ENCODE measurements around the gene CRYZ. TPM values are rescaled to one million over a fixed set of nuclear protein-coding genes. Genes with fewer than 3 reads are reported as not detected.

CRYZ gene
- total and polyA plus RNA-seq, 9 donors = 24.0 to 75.8 (median 26.3) TPM

DNA sequence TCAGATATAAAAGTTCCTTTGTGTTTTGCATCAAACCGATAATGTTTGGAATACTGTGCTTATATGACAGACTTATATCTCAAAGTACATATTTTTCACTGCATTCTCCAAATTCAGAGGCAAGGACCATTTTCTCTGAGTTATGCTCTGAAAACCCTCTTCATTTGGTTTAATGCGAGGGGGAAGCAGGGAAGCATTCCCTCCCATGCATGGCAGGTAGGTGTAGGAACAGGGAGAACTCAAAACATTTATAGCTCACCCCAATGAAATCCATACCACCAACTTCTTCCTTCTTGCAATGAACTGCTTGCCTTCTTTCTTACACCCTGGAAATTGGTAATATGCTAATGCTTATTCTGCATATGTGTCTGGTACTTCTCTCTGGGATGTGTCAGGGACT lies 48.5 kb downstream of the CRYZ start:
- no peaks in the 10 kb centered on the region for H3K36me3 ChIP-seq
- DNase-seq = no peak
- H3K4me1 ChIP-seq (ENCODE audit: insufficient read depth) = no peaks in the 10 kb centered on the region
- H3K4me3 ChIP-seq = no peak overlapping the region
- 89 to 93% (median 93%) methylated on average over 2 of the region's 2 CpGs for WGBS, 3 donors
- intact Hi-C loops (cut with DNase I) = no loop called here
- no peaks in the 10 kb centered on the region for H3K9me3 ChIP-seq
- no peak overlapping the region for H3K27ac ChIP-seq
- no peaks in the 10 kb centered on the region for H3K27me3 ChIP-seq
- TF ChIP-seq POLR2A (IDR thresholded peaks at IDR 0.05) = no peak
- TF ChIP-seq, protein P1, sequence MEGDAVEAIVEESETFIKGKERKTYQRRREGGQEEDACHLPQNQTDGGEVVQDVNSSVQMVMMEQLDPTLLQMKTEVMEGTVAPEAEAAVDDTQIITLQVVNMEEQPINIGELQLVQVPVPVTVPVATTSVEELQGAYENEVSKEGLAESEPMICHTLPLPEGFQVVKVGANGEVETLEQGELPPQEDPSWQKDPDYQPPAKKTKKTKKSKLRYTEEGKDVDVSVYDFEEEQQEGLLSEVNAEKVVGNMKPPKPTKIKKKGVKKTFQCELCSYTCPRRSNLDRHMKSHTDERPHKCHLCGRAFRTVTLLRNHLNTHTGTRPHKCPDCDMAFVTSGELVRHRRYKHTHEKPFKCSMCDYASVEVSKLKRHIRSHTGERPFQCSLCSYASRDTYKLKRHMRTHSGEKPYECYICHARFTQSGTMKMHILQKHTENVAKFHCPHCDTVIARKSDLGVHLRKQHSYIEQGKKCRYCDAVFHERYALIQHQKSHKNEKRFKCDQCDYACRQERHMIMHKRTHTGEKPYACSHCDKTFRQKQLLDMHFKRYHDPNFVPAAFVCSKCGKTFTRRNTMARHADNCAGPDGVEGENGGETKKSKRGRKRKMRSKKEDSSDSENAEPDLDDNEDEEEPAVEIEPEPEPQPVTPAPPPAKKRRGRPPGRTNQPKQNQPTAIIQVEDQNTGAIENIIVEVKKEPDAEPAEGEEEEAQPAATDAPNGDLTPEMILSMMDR (IDR thresholded peaks at IDR 0.05) = no peak
- TF ChIP-seq EP300 (IDR thresholded peaks at IDR 0.05) = no peak

DNA sequence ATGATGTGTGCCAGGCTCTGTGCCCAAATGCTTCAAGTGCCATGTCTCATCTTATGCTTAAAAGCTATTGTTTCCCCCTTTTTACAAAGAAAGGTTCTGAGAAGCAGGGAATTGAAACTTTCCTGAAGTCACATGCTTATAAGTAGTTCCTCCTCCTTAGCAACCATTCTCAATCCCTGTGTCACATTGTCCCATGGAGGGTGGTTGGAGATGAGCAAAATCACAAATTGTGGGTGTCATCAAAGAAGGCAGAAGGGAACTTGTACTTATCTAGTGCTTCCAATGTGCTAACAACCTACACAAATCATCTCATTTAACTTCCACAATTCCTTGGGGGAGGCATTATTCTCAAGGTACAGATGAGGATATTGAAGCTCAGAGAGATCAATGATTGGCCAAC lies 49.2 kb downstream of the CRYZ start:
- TF ChIP-seq EP300 (IDR thresholded peaks at IDR 0.05) (no peak), POLR2A (IDR thresholded peaks at IDR 0.05) (no peak)
- TF ChIP-seq, protein P1 (IDR thresholded peaks at IDR 0.05) = no peak
- no peaks in the 10 kb centered on the region for H3K9me3 ChIP-seq

DNA sequence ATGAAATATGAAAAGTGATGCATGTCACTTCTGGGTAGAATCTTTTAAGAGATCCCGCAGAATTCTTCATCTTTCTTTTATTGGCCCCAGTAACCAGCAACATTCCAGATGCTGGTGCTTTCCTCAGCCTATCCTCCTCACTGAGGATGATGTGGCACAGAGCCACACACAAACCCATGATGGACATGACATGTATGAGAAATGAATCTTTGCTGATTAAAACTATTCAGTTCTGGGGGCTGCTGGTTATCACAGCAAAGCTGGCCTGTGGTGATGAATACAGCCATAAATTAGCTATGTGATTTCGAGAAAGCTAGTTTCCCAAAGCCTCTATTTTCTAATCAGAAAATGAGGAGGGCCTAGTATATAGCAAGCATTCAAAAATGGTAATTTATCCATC lies 51.0 kb downstream of the CRYZ start:
- DNase-seq = no peak
- Histone ChIP-seq H3K4me1 (ENCODE audit: insufficient read depth) (no peaks in the 10 kb centered on the region), H3K27ac (no peak overlapping the region), H3K27me3 (no peaks in the 10 kb centered on the region), H3K36me3 (no peaks in the 10 kb centered on the region), H3K9me3 (no peaks in the 10 kb centered on the region), H3K4me3 (no peak overlapping the region)
- TF ChIP-seq EP300 (IDR thresholded peaks at IDR 0.05) = no peak
- TF ChIP-seq, protein P1 (IDR thresholded peaks at IDR 0.05) = no peak
- TF ChIP-seq POLR2A (IDR thresholded peaks at IDR 0.05) = no peak
- WGBS, 3 donors = 51 to 71% (median 71%) methylated on average over 2 of the region's 2 CpGs
- intact Hi-C loops (cut with DNase I) = no loop called here

More for the DNA sequence above, 49.2 kb downstream of the CRYZ start:
- H3K36me3 ChIP-seq = no peaks in the 10 kb centered on the region
- no peaks in the 10 kb centered on the region for H3K4me1 ChIP-seq (ENCODE audit: insufficient read depth)
- no peak overlapping the region for H3K27ac ChIP-seq
- no peak overlapping the region for H3K4me3 ChIP-seq
- intact Hi-C loops (cut with DNase I) = no loop called here
- DNase-seq = no peak
- H3K27me3 ChIP-seq = no peaks in the 10 kb centered on the region

DNA sequence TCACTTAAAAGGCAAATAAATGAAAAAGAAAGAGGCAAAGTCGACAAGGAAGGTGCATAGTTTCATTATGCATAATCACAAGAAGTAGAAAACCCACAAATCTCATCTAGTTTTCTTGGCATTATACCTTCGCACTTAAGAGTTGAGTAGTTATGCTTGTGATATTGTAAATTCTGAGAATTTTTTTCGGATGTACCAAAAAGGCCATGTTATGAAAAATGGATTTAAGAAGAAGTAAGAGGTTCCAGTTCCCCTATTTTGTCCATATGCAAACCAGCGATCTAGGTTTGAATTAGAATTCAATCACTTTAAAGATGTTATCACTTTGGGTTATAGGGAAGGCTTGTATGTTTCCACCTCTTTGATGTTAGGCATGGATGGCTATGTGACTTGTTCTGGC lies 51.4 kb downstream of the CRYZ start:
- TF ChIP-seq, protein P1 (IDR thresholded peaks at IDR 0.05) = no peak
- TF ChIP-seq POLR2A (IDR thresholded peaks at IDR 0.05) = no peak
- no peak for TF ChIP-seq EP300 (IDR thresholded peaks at IDR 0.05)
- no peaks in the 10 kb centered on the region for H3K9me3 ChIP-seq
- no peak for DNase-seq
- no peak overlapping the region for H3K27ac ChIP-seq
- H3K4me3 ChIP-seq = no peak overlapping the region
- H3K4me1 ChIP-seq (ENCODE audit: insufficient read depth) = no peaks in the 10 kb centered on the region
- no peaks in the 10 kb centered on the region for H3K36me3 ChIP-seq
- no peaks in the 10 kb centered on the region for H3K27me3 ChIP-seq
- intact Hi-C loops (cut with DNase I) = no loop called here
- WGBS, 3 donors = 87 to 95% (median 90%) methylated on average over 4 of the region's 4 CpGs

DNA sequence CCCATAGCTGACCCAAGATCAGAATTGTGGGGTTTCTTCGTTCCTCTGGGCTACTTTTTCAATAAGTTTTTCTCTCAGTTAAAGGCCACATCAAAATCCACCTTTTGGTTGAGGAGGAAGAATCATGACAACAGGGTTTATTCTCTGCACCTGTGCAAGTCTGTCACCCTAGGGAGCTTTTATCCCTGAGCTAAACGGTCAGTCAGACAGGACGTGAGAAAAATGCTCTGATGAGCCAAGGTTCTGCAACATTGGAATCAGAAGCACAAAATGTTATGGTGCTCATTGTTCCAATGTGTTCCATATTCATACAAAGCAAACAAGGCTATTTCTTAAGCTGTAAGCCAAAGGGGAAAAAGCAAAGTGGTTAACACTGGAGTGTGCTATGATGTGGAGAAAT lies 51.8 kb downstream of the CRYZ start:
- intact Hi-C loops (cut with DNase I) = no loop called here
- no peak overlapping the region for H3K27ac ChIP-seq
- 12 to 28% (median 17%) methylated on average over 3 of the region's 3 CpGs for WGBS, 3 donors

More for the DNA sequence above, 51.8 kb downstream of the CRYZ start:
- Histone ChIP-seq H3K36me3 (no peaks in the 10 kb centered on the region), H3K27me3 (no peaks in the 10 kb centered on the region), H3K4me3 (no peak overlapping the region), H3K4me1 (ENCODE audit: insufficient read depth) (no peaks in the 10 kb centered on the region), H3K9me3 (no peaks in the 10 kb centered on the region)
- TF ChIP-seq, protein P1 (IDR thresholded peaks at IDR 0.05) = no peak
- TF ChIP-seq EP300 (IDR thresholded peaks at IDR 0.05) (no peak), POLR2A (IDR thresholded peaks at IDR 0.05) (no peak)
- no peak for DNase-seq

Data from ovary (tissue), 9 donors.